Measurements from ENCODE around the gene C2CD2L. TPM values are rescaled to one million over a fixed set of nuclear protein-coding genes. Genes with fewer than 3 reads are reported as not detected.

The C2CD2L gene
- total and polyA plus RNA-seq, 2 of the 13 experiments (the other 11 are each of a cell fraction or from before 2014, with no cell fraction given) = 3.7 to 5.5 TPM

GRCh38 chr11:119084663-119085436, 22.3 kb upstream of the C2CD2L start, which contains the start of gene HMBS (continued):
- TF ChIP-seq, protein P1, sequence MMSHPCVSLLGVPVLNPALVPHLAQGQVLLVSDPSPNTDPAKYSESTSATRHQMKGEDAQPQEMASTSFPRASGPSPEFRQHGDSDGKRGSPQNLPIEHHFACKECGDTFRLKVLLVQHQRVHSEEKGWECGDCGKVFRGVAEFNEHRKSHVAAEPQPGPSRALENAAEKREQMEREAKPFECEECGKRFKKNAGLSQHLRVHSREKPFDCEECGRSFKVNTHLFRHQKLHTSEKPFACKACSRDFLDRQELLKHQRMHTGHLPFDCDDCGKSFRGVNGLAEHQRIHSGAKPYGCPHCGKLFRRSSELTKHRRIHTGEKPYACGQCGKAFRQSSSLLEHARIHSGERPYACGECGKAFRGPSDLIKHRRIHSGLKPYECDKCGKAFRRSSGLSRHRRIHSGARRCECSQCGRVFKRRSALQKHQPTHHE (CRISPR knock-in tag; IDR thresholded peaks at IDR 0.05; ENCODE audit: borderline replicate concordance) = 0 out of 2 replicates have a peak, but pooled peaks have one; percentile 47
- TF ChIP-seq ZNF451 (CRISPR knock-in tag; IDR thresholded peaks at IDR 0.05) (0 out of 2 replicates have a peak, but pooled peaks have one; percentile 60), TCF12 (IDR thresholded peaks at IDR 0.05) (no peak), TCF12 (CRISPR knock-in tag; IDR thresholded peaks at IDR 0.05) (no peak), ZNF44 (CRISPR knock-in tag; IDR thresholded peaks at IDR 0.05) (peak; percentile 90; the same call in 1 of the 2 replicates), IRF2 (CRISPR knock-in tag; IDR thresholded peaks at IDR 0.05) (no peak; the same call in 1 of the 2 replicates), ZNF781 (CRISPR knock-in tag; IDR thresholded peaks at IDR 0.05; ENCODE audit: borderline replicate concordance, not compliant biosample characterization) (peak; percentile 52), ZNF576 (CRISPR knock-in tag; IDR thresholded peaks at IDR 0.05) (no peak), KLF15 (CRISPR knock-in tag; IDR thresholded peaks at IDR 0.05; ENCODE audit: borderline replicate concordance) (0 out of 2 replicates have a peak, but pooled peaks have one; percentile 22), SAFB2 (CRISPR knock-in tag; IDR thresholded peaks at IDR 0.05; ENCODE audit: borderline replicate concordance, low read depth) (peak; percentile 42; the same call in 1 of the 2 replicates), ZNF784 (CRISPR knock-in tag; IDR thresholded peaks at IDR 0.05; ENCODE audit: borderline replicate concordance) (peak; percentile 49; the same call in 1 of the 2 replicates), ARNTL (CRISPR knock-in tag; IDR thresholded peaks at IDR 0.05) (no peak), AGO1 (IDR thresholded peaks at IDR 0.05; ENCODE audit: low read depth, low read length, poor library complexity, severe bottlenecking) (no peak), THAP11 (CRISPR knock-in tag; IDR thresholded peaks at IDR 0.05) (peak; percentile 81), STAG1 (CRISPR knock-in tag; IDR thresholded peaks at IDR 0.05) (no peak), SNAPC5 (CRISPR knock-in tag; IDR thresholded peaks at IDR 0.05; ENCODE audit: borderline replicate concordance) (peak; percentile 59; the same call in 1 of the 2 replicates), ZNF33A (CRISPR knock-in tag; IDR thresholded peaks at IDR 0.05; ENCODE audit: borderline replicate concordance) (no peak), ZNF678 (CRISPR knock-in tag; IDR thresholded peaks at IDR 0.05) (no peak)
- TF ChIP-seq, protein P2, sequence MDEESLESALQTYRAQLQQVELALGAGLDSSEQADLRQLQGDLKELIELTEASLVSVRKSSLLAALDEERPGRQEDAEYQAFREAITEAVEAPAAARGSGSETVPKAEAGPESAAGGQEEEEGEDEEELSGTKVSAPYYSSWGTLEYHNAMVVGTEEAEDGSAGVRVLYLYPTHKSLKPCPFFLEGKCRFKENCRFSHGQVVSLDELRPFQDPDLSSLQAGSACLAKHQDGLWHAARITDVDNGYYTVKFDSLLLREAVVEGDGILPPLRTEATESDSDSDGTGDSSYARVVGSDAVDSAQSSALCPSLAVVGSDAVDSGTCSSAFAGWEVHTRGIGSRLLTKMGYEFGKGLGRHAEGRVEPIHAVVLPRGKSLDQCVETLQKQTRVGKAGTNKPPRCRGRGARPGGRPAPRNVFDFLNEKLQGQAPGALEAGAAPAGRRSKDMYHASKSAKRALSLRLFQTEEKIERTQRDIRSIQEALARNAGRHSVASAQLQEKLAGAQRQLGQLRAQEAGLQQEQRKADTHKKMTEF (CRISPR knock-in tag; IDR thresholded peaks at IDR 0.05) = peak; percentile 79
- TF ChIP-seq, protein P3, sequence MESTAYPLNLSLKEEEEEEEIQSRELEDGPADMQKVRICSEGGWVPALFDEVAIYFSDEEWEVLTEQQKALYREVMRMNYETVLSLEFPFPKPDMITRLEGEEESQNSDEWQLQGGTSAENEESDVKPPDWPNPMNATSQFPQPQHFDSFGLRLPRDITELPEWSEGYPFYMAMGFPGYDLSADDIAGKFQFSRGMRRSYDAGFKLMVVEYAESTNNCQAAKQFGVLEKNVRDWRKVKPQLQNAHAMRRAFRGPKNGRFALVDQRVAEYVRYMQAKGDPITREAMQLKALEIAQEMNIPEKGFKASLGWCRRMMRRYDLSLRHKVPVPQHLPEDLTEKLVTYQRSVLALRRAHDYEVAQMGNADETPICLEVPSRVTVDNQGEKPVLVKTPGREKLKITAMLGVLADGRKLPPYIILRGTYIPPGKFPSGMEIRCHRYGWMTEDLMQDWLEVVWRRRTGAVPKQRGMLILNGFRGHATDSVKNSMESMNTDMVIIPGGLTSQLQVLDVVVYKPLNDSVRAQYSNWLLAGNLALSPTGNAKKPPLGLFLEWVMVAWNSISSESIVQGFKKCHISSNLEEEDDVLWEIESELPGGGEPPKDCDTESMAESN (CRISPR knock-in tag; conservative IDR thresholded peaks at IDR 0.05) = peak; percentile 24; the same call in 1 of the 2 replicates
- TF ChIP-seq, protein P4, sequence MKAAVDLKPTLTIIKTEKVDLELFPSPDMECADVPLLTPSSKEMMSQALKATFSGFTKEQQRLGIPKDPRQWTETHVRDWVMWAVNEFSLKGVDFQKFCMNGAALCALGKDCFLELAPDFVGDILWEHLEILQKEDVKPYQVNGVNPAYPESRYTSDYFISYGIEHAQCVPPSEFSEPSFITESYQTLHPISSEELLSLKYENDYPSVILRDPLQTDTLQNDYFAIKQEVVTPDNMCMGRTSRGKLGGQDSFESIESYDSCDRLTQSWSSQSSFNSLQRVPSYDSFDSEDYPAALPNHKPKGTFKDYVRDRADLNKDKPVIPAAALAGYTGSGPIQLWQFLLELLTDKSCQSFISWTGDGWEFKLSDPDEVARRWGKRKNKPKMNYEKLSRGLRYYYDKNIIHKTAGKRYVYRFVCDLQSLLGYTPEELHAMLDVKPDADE (CRISPR knock-in tag; IDR thresholded peaks at IDR 0.05) = no peak; the same call in 1 of the 2 replicates

Measured in HepG2 (cell line).